HG03457 (cell line): ENCODE results near the gene COL9A3.

ENCODE experiments used
- ATAC-seq: cut with Tn5 transposase; IDR thresholded peaks from one replicate; pipeline ENCODE4 v1.9.1; 2021; ENCODE audit warnings: moderate number of reproducible peaks; ENCODE audit not compliant: unreplicated experiment

Gene COL9A3

GRCh38 chr20:62816884-62817873 lies at the start of gene COL9A3:
Gene COL9A3 (plus strand): TSS chr20:62817050. CDS start chr20:62817065, 15 bp downstream.
- no peak for ATAC-seq

- no peak for ATAC-seq
These were observed 48.7 kb upstream of the COL9A3 start for GRCh38 chr20:62768234-62768546.

GRCh38 chr20:62768551-62769287 lies 48.1 kb upstream of the COL9A3 start:
- ATAC-seq: no peak

- ATAC-seq: no peak
These were observed 47.3 kb upstream of the COL9A3 start for GRCh38 chr20:62769346-62770071.

- no peak for ATAC-seq
These were observed 46.5 kb upstream of the COL9A3 start for GRCh38 chr20:62770111-62770910.

GRCh38 chr20:62770916-62771315 lies 45.9 kb upstream of the COL9A3 start:
- ATAC-seq: no peak

- no peak for ATAC-seq
These were observed 45.3 kb upstream of the COL9A3 start for GRCh38 chr20:62771396-62772102.

- no peak for ATAC-seq
These were observed 44.7 kb upstream of the COL9A3 start for GRCh38 chr20:62772103-62772611.

GRCh38 chr20:62772619-62772989 lies 44.2 kb upstream of the COL9A3 start:
- ATAC-seq: no peak

- ATAC-seq: no peak
These were observed 43.6 kb upstream of the COL9A3 start for GRCh38 chr20:62772990-62773844.

GRCh38 chr20:62773845-62774714 lies 42.8 kb upstream of the COL9A3 start:
- ATAC-seq: no peak

- ATAC-seq: no peak
These were observed 42.1 kb upstream of the COL9A3 start for GRCh38 chr20:62774762-62775161.

GRCh38 chr20:62775206-62775605 lies 41.6 kb upstream of the COL9A3 start:
- no peak for ATAC-seq

GRCh38 chr20:62776035-62776691 lies 40.7 kb upstream of the COL9A3 start:
- no peak for ATAC-seq

- no peak for ATAC-seq
These were observed 39.9 kb upstream of the COL9A3 start for GRCh38 chr20:62776692-62777527.

GRCh38 chr20:62777528-62777830 lies 39.4 kb upstream of the COL9A3 start:
- no peak for ATAC-seq

- ATAC-seq: no peak
These were observed 38.8 kb upstream of the COL9A3 start for GRCh38 chr20:62778058-62778457.
